K562 (cell line): ENCODE measurements around the gene GATM. TPM values are rescaled to one million over a fixed set of nuclear protein-coding genes. Genes with fewer than 3 reads are reported as not detected.

Source experiments
- E2F5 ChIP-seq: sonication (generic); formaldehyde crosslinking; IDR thresholded peaks from 2 replicates; pipeline ENCODE4 v1.8.0; 2022; ENCODE audit warnings: mild to moderate bottlenecking, missing genetic modification reagents
- FOXJ3 ChIP-seq: sonication (generic); formaldehyde crosslinking; IDR thresholded peaks from 2 replicates; pipeline ENCODE4 v1.4.0; 2020; ENCODE audit warnings: mild to moderate bottlenecking, missing genetic modification reagents
- HOXB6 ChIP-seq: fragments of 250-450 bp; sonication (Bioruptor Pico); IDR thresholded peaks from 2 replicates; pipeline ENCODE4 v1.5.1; 2022; ENCODE audit warnings: mild to moderate bottlenecking, borderline replicate concordance
- NR2C1 ChIP-seq, 2 experiments: fragments of 450-650 bp; IDR thresholded peaks; 2 replicates each; pipeline ENCODE4 v1.6.1; 2017; ENCODE audit warnings: mild to moderate bottlenecking in 2 of 2, antibody characterized with exemption in 1 of 2, inconsistent platforms in 1 of 2, missing compliant biosample characterization in 1 of 2, missing genetic modification characterization in 1 of 2
- RAD51 ChIP-seq: fragments of 450-650 bp; IDR thresholded peaks from 2 replicates; pipeline ENCODE4 v1.7.1; 2016; ENCODE audit warnings: low read depth, mild to moderate bottlenecking, borderline replicate concordance
- RBFOX2 ChIP-seq: fragments of 200-400 bp; formaldehyde crosslinking; IDR thresholded peaks from 2 replicates; pipeline ENCODE4 v1.6.1; 2017; ENCODE audit warnings: low read depth, mild to moderate bottlenecking, low read length, moderate library complexity
- RFX7 ChIP-seq: fragments of 250-450 bp; sonication (Bioruptor Pico); IDR thresholded peaks from 2 replicates; pipeline ENCODE4 v1.5.1; 2021; ENCODE audit warnings: mild to moderate bottlenecking
- ZBED1 ChIP-seq: IDR thresholded peaks from 2 replicates; pipeline ENCODE4 v1.6.1; 2014
- ZKSCAN3 ChIP-seq: fragments of 250-450 bp; sonication (Bioruptor Pico); IDR thresholded peaks from 2 replicates; pipeline ENCODE4 v1.4.0; 2020
- ZNF41 ChIP-seq: fragments of 250-450 bp; sonication (Bioruptor Pico); conservative IDR thresholded peaks from 2 replicates; pipeline ENCODE4 v1.4.0; 2020; ENCODE audit warnings: mild to moderate bottlenecking
- ZNF431 ChIP-seq: sonication (generic); formaldehyde crosslinking; IDR thresholded peaks from 2 replicates; pipeline ENCODE4 v1.8.0; 2022; ENCODE audit warnings: mild to moderate bottlenecking, missing genetic modification reagents
- ZNF589 ChIP-seq: fragments of 200-800 bp; sonication (Bioruptor generic); IDR thresholded peaks from 2 replicates; pipeline ENCODE4 v1.6.1; 2016; ENCODE audit warnings: low read depth, missing genetic modification characterization, missing compliant biosample characterization
- ZNF696 ChIP-seq: fragments of 250-450 bp; sonication (Bioruptor Pico); conservative IDR thresholded peaks from 2 replicates; pipeline ENCODE4 v1.4.0; 2020; ENCODE audit warnings: mild to moderate bottlenecking, moderate library complexity
- polyA plus RNA-seq, 8 experiments: library from polyadenylated mRNA; depleted of rRNA in 4 of 8; stranded (reverse) in 5 of 8; unstranded in 3 of 8; fragments of >200 nt; fragmentation: Nextera tagmentation in 2 of 8; fragmentation: Illumina TruSeq in 1 of 8; extraction: Ambion mirVana in 2 of 8; extraction: Trizol in 1 of 8; gene quantifications; 2 replicates each; pipeline versions ENCODE4 v1.2.1 to v1.2.3, GENCODE V29; 2011 to 2014; ENCODE audit warnings: inconsistent platforms in 1 of 8, missing spikeins in 1 of 8
- total RNA-seq, 7 experiments: library from RNA; depleted of rRNA in 6 of 7; stranded (reverse); fragments of >200 nt in 6 of 7; fragmentation: Illumina TruSeq in 2 of 7; extraction: Trizol in 2 of 7; gene quantifications; 2 replicates each; pipeline versions ENCODE4 v1.2.1 to v1.2.3, GENCODE V29; 2011 to 2021; ENCODE audit warnings: low replicate concordance in 1 of 7
- TF ChIP-seq, protein P1 (sequence below): sonication (generic); formaldehyde crosslinking; IDR thresholded peaks from 2 replicates; pipeline ENCODE4 v1.8.1; 2023; ENCODE audit warnings: mild to moderate bottlenecking, missing genetic modification reagents, moderate library complexity
- TF ChIP-seq, protein P2 (sequence below): fragments of 450-650 bp; IDR thresholded peaks from 2 replicates; pipeline ENCODE4 v1.6.1; 2016; ENCODE audit warnings: borderline replicate concordance

Gene GATM
- total and polyA plus RNA-seq, 9 of the 15 experiments (the other 6 are each of a cell fraction or from before 2014, with no cell fraction given): 0.11 to 1.1 (median 0.65) TPM

- no peak for TF ChIP-seq NR2C1 (IDR thresholded peaks at IDR 0.05)
- TF ChIP-seq NR2C1 (tag; IDR thresholded peaks at IDR 0.05): no peak
- TF ChIP-seq RFX7 (CRISPR knock-in tag): no peak
- TF ChIP-seq ZNF696 (CRISPR knock-in tag): no peak
- no peak for TF ChIP-seq ZKSCAN3
- TF ChIP-seq RBFOX2: peak; percentile 89
- TF ChIP-seq RAD51: no peak
- TF ChIP-seq ZNF589 (CRISPR knock-in tag): no peak
- no peak for TF ChIP-seq FOXJ3 (CRISPR knock-in tag)
- TF ChIP-seq, protein P1, sequence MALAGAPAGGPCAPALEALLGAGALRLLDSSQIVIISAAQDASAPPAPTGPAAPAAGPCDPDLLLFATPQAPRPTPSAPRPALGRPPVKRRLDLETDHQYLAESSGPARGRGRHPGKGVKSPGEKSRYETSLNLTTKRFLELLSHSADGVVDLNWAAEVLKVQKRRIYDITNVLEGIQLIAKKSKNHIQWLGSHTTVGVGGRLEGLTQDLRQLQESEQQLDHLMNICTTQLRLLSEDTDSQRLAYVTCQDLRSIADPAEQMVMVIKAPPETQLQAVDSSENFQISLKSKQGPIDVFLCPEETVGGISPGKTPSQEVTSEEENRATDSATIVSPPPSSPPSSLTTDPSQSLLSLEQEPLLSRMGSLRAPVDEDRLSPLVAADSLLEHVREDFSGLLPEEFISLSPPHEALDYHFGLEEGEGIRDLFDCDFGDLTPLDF (CRISPR knock-in tag): 0 out of 2 replicates have a peak, but pooled peaks have one; percentile 7
- TF ChIP-seq ZBED1: no peak
- TF ChIP-seq, protein P2, sequence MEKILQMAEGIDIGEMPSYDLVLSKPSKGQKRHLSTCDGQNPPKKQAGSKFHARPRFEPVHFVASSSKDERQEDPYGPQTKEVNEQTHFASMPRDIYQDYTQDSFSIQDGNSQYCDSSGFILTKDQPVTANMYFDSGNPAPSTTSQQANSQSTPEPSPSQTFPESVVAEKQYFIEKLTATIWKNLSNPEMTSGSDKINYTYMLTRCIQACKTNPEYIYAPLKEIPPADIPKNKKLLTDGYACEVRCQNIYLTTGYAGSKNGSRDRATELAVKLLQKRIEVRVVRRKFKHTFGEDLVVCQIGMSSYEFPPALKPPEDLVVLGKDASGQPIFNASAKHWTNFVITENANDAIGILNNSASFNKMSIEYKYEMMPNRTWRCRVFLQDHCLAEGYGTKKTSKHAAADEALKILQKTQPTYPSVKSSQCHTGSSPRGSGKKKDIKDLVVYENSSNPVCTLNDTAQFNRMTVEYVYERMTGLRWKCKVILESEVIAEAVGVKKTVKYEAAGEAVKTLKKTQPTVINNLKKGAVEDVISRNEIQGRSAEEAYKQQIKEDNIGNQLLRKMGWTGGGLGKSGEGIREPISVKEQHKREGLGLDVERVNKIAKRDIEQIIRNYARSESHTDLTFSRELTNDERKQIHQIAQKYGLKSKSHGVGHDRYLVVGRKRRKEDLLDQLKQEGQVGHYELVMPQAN: no peak; the same call in 1 of the 2 replicates
- TF ChIP-seq ZNF41 (CRISPR knock-in tag): no peak
- no peak for TF ChIP-seq E2F5
- TF ChIP-seq HOXB6 (CRISPR knock-in tag): no peak
- peak; percentile 63; the same call in 1 of the 2 replicates for TF ChIP-seq ZNF431 (CRISPR knock-in tag)
Observed at GRCh38 chr15:45402162-45402954, 24.0 kb upstream of the GATM start (continued).
